NCI-H82 treated with DMSO at 0.1 percent for 48 hours (cell line): Measurements from ENCODE around the gene PLCZ1.

Experiments used
- DNase-seq: peaks from one replicate; lab custom pipeline; 2025; ENCODE audit not compliant: unreplicated experiment; lab: John Stamatoyannopoulos, UW

Gene PLCZ1

DNA sequence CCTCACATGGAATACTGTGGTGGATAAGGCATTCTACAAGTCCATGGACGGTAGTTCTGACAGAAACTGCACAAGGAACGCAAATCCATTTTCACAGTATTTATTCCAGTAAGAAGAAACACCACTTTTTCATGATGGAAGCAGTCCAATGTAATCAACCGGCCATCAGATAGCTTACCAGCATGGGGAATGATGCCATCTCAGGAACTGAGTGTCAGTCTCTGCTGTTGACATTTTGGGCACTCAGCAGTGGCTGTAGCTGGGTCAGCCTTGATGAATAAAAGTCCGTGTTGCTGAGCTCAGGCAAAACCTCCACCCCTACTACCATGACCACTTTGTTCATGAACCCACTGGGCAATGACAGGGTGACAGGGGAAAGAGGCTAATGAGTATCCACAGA is 103.4 kb downstream of the PLCZ1 start:
- DNase-seq = no peak
